Keratinocyte (primary cell): ENCODE measurements around the gene PRKCE.

Source experiments
- CTCF ChIP-seq, 3 experiments: IDR thresholded peaks in 1 of 3; conservative IDR thresholded peaks in 1 of 3; optimal IDR thresholded peaks in 1 of 3; 2 replicates in 2 of 3; 3 replicates in 1 of 3; pipeline versions ENCODE3 to v1.5.1; 2011; ENCODE audit warnings: low read length in 3 of 3, mild to moderate bottlenecking in 3 of 3, moderate library complexity in 2 of 3, control low read depth in 1 of 3, inconsistent platforms in 1 of 3; ENCODE audit not compliant: insufficient read depth in 2 of 3; ENCODE audit errors: extremely low read depth in 1 of 3
- EZH2 ChIP-seq: IDR thresholded peaks from one replicate; pipeline ENCODE4 v1.6.1; 2012; ENCODE audit warnings: inconsistent platforms, mild to moderate bottlenecking, low read length, moderate library complexity

- TF ChIP-seq EZH2 (no peak), CTCF (optimal IDR thresholded peaks at IDR 0.05 in 1 of 3, IDR thresholded peaks at IDR 0.05 in 1 of 3, conservative IDR thresholded peaks at IDR 0.05 in 1 of 3; ENCODE audit: extremely low read depth in 1 of 3, insufficient read depth in 2 of 3, low read length in 3 of 3) (no peak)
Measured at GRCh38 chr2:45773909-45774308, 122.4 kb downstream of the PRKCE start.
